Uterus (tissue), 2 donors: ENCODE results near the gene VANGL2.

ENCODE experiments used
- POLR2A ChIP-seq, 2 donors: fragments of 450-650 bp; IDR thresholded peaks; one replicate each; pipeline ENCODE4 v1.6.1; 2016; ENCODE audit warnings: antibody characterized with exemption in 2 of 2, mild to moderate bottlenecking in 1 of 2, moderate library complexity in 1 of 2
- TF ChIP-seq, protein P1 (sequence below), 4 experiments: fragments of 200-600 bp in 2 of 4; fragments of 450-650 bp in 2 of 4; sonication (generic) in 2 of 4; IDR thresholded peaks; one replicate each; pipeline ENCODE4 v1.5.1; 2016 to 2019; ENCODE audit warnings: antibody characterized with exemption in 4 of 4, mild to moderate bottlenecking in 2 of 4, moderate library complexity in 1 of 4

DNA sequence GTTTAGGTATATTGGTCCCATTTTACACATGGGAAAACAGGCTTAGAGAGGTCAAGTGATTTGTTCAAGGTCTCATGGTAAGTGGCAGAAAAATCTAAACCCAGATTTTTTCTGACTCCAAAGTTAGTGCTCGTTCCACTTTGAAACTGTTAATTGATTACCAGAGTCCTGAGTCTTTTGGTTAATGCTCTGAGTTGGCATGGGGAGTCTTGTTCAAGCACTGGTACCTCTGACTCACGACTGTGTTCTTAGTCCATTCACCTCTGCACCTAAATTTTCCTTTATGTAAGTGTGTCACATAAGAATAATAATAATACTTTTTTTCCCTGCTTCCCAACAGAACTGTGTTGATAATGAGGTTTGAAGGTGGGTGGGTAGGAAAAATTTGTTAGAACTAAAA lies 59.3 kb downstream of the VANGL2 start:
- TF ChIP-seq, protein P1, sequence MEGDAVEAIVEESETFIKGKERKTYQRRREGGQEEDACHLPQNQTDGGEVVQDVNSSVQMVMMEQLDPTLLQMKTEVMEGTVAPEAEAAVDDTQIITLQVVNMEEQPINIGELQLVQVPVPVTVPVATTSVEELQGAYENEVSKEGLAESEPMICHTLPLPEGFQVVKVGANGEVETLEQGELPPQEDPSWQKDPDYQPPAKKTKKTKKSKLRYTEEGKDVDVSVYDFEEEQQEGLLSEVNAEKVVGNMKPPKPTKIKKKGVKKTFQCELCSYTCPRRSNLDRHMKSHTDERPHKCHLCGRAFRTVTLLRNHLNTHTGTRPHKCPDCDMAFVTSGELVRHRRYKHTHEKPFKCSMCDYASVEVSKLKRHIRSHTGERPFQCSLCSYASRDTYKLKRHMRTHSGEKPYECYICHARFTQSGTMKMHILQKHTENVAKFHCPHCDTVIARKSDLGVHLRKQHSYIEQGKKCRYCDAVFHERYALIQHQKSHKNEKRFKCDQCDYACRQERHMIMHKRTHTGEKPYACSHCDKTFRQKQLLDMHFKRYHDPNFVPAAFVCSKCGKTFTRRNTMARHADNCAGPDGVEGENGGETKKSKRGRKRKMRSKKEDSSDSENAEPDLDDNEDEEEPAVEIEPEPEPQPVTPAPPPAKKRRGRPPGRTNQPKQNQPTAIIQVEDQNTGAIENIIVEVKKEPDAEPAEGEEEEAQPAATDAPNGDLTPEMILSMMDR (IDR thresholded peaks at IDR 0.05): no peak
- TF ChIP-seq POLR2A (IDR thresholded peaks at IDR 0.05): no peak
